Spinal cord (tissue), 10 donors: ENCODE measurements around the gene ANAPC5. TPM values are rescaled to one million over a fixed set of nuclear protein-coding genes. Genes with fewer than 3 reads are reported as not detected.

Experiments used
- DNase-seq, 6 donors: peaks; one replicate each; pipeline versions ENCODE4 v3.0.0 to v3.0.0-alpha.2; 2013 to 2015; ENCODE audit warnings: low spot score in 6 of 6, low read depth in 4 of 6
- H3K27ac ChIP-seq: one replicate; pipeline ENCODE4 v1.5.1; 2013; ENCODE audit warnings: low read depth, low read length, control low read depth
- H3K27me3 ChIP-seq: one replicate; pipeline ENCODE4 v1.6.1; 2013; ENCODE audit warnings: low read length; ENCODE audit not compliant: control insufficient read depth, insufficient read depth
- H3K36me3 ChIP-seq: one replicate; pipeline ENCODE4 v1.6.1; 2013; ENCODE audit warnings: low read length; ENCODE audit not compliant: control insufficient read depth, insufficient read depth
- H3K4me1 ChIP-seq: one replicate; pipeline ENCODE4 v1.6.1; 2013; ENCODE audit warnings: low read length; ENCODE audit not compliant: control insufficient read depth, insufficient read depth
- H3K4me3 ChIP-seq: one replicate; pipeline ENCODE4 v1.5.1; 2013; ENCODE audit warnings: low read depth, low read length, control low read depth
- H3K9me3 ChIP-seq: one replicate; pipeline ENCODE4 v1.6.1; 2013; ENCODE audit warnings: low read length; ENCODE audit not compliant: control insufficient read depth, insufficient read depth
- WGBS: methylation state at CpG from one replicate; pipeline ENCODE4 v1.1.5; 2013; ENCODE audit warnings: missing lambda C conversion rate; ENCODE audit not compliant: insufficient coverage; 5-methylcytosine and 5-hydroxymethylcytosine counted together
- polyA plus RNA-seq, 2 donors: library from polyadenylated mRNA; unstranded; fragments of 120-200 nt; gene quantifications; one replicate each; pipeline ENCODE4 v1.2.1, GENCODE V29; 2013; ENCODE audit not compliant: insufficient read length in 2 of 2
- total RNA-seq, 2 donors: library from RNA; depleted of rRNA in 1 of 2; stranded (reverse); fragments of 120-200 nt in 1 of 2; fragments of >200 nt in 1 of 2; gene quantifications; one replicate each; pipeline versions ENCODE4 v1.2.3 to v1.2.4, GENCODE V29; 2013 to 2014
- donor health status: healthy.

The ANAPC5 gene
- total and polyA plus RNA-seq, 4 donors, result 131 to 186 (median 157) TPM

GRCh38 chr12:121345151-121345815, 6.9 kb downstream of the ANAPC5 start:
- 45% methylated on average over 4 of the region's 4 CpGs for WGBS
- H3K4me3 ChIP-seq, result no peak overlapping the region
- H3K36me3 ChIP-seq, result peaks cover 26% of the 10 kb centered on the region

GRCh38 chr12:121344506-121344905, 7.7 kb downstream of the ANAPC5 start:
- Histone ChIP-seq H3K4me3 (no peak overlapping the region), H3K36me3 (peaks cover 31% of the 10 kb centered on the region), H3K27ac (no peak overlapping the region), H3K9me3 (no peaks in the 10 kb centered on the region), H3K4me1 (no peaks in the 10 kb centered on the region), H3K27me3 (no peaks in the 10 kb centered on the region)
- WGBS, result 89% methylated on average over 3 of the region's 3 CpGs
- DNase-seq, result no peak

More at GRCh38 chr12:121345151-121345815, 6.9 kb downstream of the ANAPC5 start:
- H3K4me1 ChIP-seq, result no peaks in the 10 kb centered on the region
- no peak overlapping the region for H3K27ac ChIP-seq
- H3K9me3 ChIP-seq, result no peaks in the 10 kb centered on the region
- no peaks in the 10 kb centered on the region for H3K27me3 ChIP-seq
- no peak for DNase-seq

- DNase-seq, result no peak
- Histone ChIP-seq H3K4me3 (no peak overlapping the region), H3K36me3 (peaks cover 46% of the 10 kb centered on the region), H3K27me3 (no peaks in the 10 kb centered on the region), H3K4me1 (no peaks in the 10 kb centered on the region), H3K9me3 (no peaks in the 10 kb centered on the region), H3K27ac (no peak overlapping the region)
- WGBS, result 95% methylated on average over 4 of the region's 4 CpGs
Measured at GRCh38 chr12:121337416-121337815, 14.8 kb downstream of the ANAPC5 start.

GRCh38 chr12:121334513-121335343, 17.5 kb downstream of the ANAPC5 start:
- H3K27me3 ChIP-seq, result no peaks in the 10 kb centered on the region
- 78% methylated on average over 2 of the region's 8 CpGs for WGBS
- no peak overlapping the region for H3K4me3 ChIP-seq
- H3K36me3 ChIP-seq, result peaks cover 44% of the 10 kb centered on the region
- H3K9me3 ChIP-seq, result no peaks in the 10 kb centered on the region
- H3K4me1 ChIP-seq, result no peaks in the 10 kb centered on the region
- no peak overlapping the region for H3K27ac ChIP-seq
- peak in 4 of 6 donors; percentile 31 to 88 (median 54) for DNase-seq

- Histone ChIP-seq H3K27me3 (no peaks in the 10 kb centered on the region), H3K4me3 (no peak overlapping the region), H3K36me3 (peaks cover 53% of the 10 kb centered on the region), H3K9me3 (no peaks in the 10 kb centered on the region), H3K27ac (no peak overlapping the region), H3K4me1 (no peaks in the 10 kb centered on the region)
- WGBS, result 100% methylated on average over 1 of the region's 1 CpG
- DNase-seq, result no peak
Measured at GRCh38 chr12:121333747-121334146, 18.5 kb downstream of the ANAPC5 start.

GRCh38 chr12:121331248-121331647, 21.0 kb downstream of the ANAPC5 start:
- WGBS, result 80% methylated on average over 6 of the region's 6 CpGs
- Histone ChIP-seq H3K27ac (no peak overlapping the region), H3K36me3 (peaks cover 57% of the 10 kb centered on the region), H3K4me3 (no peak overlapping the region), H3K9me3 (no peaks in the 10 kb centered on the region), H3K27me3 (no peaks in the 10 kb centered on the region), H3K4me1 (peaks cover 7% of the 10 kb centered on the region)
- DNase-seq, result no peak

- Histone ChIP-seq H3K9me3 (no peaks in the 10 kb centered on the region), H3K36me3 (peaks cover 61% of the 10 kb centered on the region), H3K4me1 (peaks cover 7% of the 10 kb centered on the region), H3K27ac (no peak overlapping the region), H3K27me3 (no peaks in the 10 kb centered on the region), H3K4me3 (no peak overlapping the region)
- no peak for DNase-seq
Measured at GRCh38 chr12:121330692-121331091, 21.5 kb downstream of the ANAPC5 start.

- Histone ChIP-seq H3K27me3 (no peaks in the 10 kb centered on the region), H3K9me3 (no peaks in the 10 kb centered on the region), H3K4me3 (no peak overlapping the region), H3K36me3 (peaks cover 60% of the 10 kb centered on the region), H3K27ac (no peak overlapping the region), H3K4me1 (peaks cover 7% of the 10 kb centered on the region)
- WGBS, result 60% methylated on average over 1 of the region's 4 CpGs
- DNase-seq, result no peak
Measured at GRCh38 chr12:121330195-121330594, 22.0 kb downstream of the ANAPC5 start.

GRCh38 chr12:121328620-121329019, 23.6 kb downstream of the ANAPC5 start:
- no peak overlapping the region for H3K4me3 ChIP-seq
- no peaks in the 10 kb centered on the region for H3K9me3 ChIP-seq
- no peaks in the 10 kb centered on the region for H3K27me3 ChIP-seq
- H3K27ac ChIP-seq, result no peak overlapping the region
- DNase-seq, result no peak
- 100% methylated on average over 2 of the region's 4 CpGs for WGBS
- H3K36me3 ChIP-seq, result peaks cover 62% of the 10 kb centered on the region
- peaks cover 7% of the 10 kb centered on the region for H3K4me1 ChIP-seq
